Caki2 (cell line): ENCODE results near the gene PIK3R1. TPM values are rescaled to one million over a fixed set of nuclear protein-coding genes. Genes with fewer than 3 reads are reported as not detected.

Experiments
- DNase-seq: peaks from one replicate; pipeline ENCODE4 v3.0.0-alpha.2; 2015; ENCODE audit warnings: low read depth
- in situ Hi-C: cut with HindIII; loops from 2 replicates; pipeline ENCODE4 v1.10.0; 2016; ENCODE audit warnings: low sequenced_read_pairs, low pct_unique_long_range_greater_than_20kb, mixed read lengths
- total RNA-seq: library from RNA; depleted of rRNA; stranded (reverse); fragments of >200 nt; shearing (Covaris generic); gene quantifications from 2 replicates; pipeline ENCODE4 v1.2.3, GENCODE V29; 2014; ENCODE audit warnings: low replicate concordance

The PIK3R1 gene
- total RNA-seq, 1 experiment from 2014 or later, result 18.0 TPM

- DNase-seq, result no peak
- in situ Hi-C loops, result no loop called here
These were observed 133.1 kb downstream of the PIK3R1 start for GRCh38 chr5:68348447-68349222.

GRCh38 chr5:68350176-68350575 lies 134.6 kb downstream of the PIK3R1 start:
- no peak for DNase-seq
- in situ Hi-C loops, result no loop called here
